ENCODE data around the gene MAST4. TPM values are rescaled to one million over a fixed set of nuclear protein-coding genes. Genes with fewer than 3 reads are reported as not detected.

The MAST4 gene
- total and polyA plus RNA-seq, 12 donors = 29.6 to 93.3 (median 76.6) TPM

GRCh38 chr5:66724349-66725139 is 128.4 kb downstream of the MAST4 start:
- Histone ChIP-seq H3K4me1 (peaks cover 0 to 14% (median 0%) of the 10 kb centered on the region in 9 donors), H3K4me3 (no peak overlapping the region), H3K27me3 (no peaks in the 10 kb centered on the region), H3K36me3 (no peaks in the 10 kb centered on the region), H3K27ac (no peak overlapping the region), H3K9me3 (no peaks in the 10 kb centered on the region)
- intact Hi-C loops (cut with DNase I) = loop anchor here in 1 of 10 donors (10.0 kb wide), 1 partner anchor 120 kb away; no protein-coding TSS in a partner anchor
- TF ChIP-seq CTCF (IDR thresholded peaks at IDR 0.05) = peak in 1 of 9 donors; percentile 20
- DNase-seq (no peak), ATAC-seq (no peak)
- WGBS, 2 donors = 95 to 98% methylated on average over 2 of the region's 2 CpGs

DNA sequence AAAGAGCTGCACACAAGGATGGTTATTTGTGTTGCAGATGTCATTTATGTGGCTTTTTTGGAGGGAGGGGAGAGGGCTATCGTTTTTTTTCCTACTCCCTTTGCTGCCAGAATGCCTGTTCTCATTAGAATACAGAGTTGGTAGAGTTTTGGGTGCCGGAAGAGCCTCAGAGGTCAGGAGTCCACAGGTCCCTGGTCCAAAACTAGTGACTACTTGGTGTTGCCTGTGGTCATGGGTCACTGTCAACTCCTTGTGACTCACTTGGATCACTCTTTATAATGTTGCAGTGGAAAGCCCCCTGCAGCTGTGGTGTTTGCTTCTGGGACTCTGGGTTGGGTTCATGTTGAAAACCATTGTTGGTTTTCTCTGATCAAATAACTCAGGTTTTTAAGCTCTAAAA is 131.4 kb downstream of the MAST4 start:
- no peaks in the 10 kb centered on the region for H3K27me3 ChIP-seq
- DNase-seq = no peak
- peaks cover 0 to 10% (median 0%) of the 10 kb centered on the region in 9 donors for H3K4me1 ChIP-seq
- intact Hi-C loops (cut with DNase I) = loop anchor here in 1 of 10 donors (10.0 kb wide), 1 partner anchor 123 kb away; no protein-coding TSS in a partner anchor
- no peaks in the 10 kb centered on the region for H3K9me3 ChIP-seq
- no peak overlapping the region for H3K4me3 ChIP-seq
- H3K36me3 ChIP-seq = no peaks in the 10 kb centered on the region
- ATAC-seq = no peak
- no peak for TF ChIP-seq CTCF (IDR thresholded peaks at IDR 0.05)
- WGBS, 2 donors = 81 to 89% methylated on average over 2 of the region's 2 CpGs
- no peak overlapping the region for H3K27ac ChIP-seq

DNA sequence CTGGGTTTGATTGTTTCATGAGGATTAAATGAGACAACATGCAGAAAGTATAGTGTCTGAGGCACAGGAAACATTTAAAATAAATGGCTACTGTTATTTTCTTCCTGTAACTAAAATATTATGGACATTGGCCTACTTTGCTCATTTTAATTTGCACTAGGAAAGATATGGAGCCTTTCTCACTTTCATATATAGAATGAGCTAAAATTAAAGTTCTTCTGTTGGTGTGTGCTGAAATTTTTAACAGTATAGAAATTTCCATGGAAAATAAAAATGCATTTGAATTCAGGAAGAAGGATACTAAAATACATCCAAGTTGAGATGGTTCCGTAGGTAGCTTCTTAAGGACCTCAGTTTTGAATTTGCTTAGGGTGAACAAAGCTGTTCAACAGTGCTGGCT is 131.9 kb downstream of the MAST4 start:
- H3K27ac ChIP-seq = no peak overlapping the region
- ATAC-seq = no peak
- no peaks in the 10 kb centered on the region for H3K9me3 ChIP-seq
- no peak for DNase-seq
- peaks cover 0 to 6% (median 0%) of the 10 kb centered on the region in 9 donors for H3K4me1 ChIP-seq
- 94 to 100% methylated on average over 1 of the region's 1 CpG for WGBS, 2 donors
- no peak overlapping the region for H3K4me3 ChIP-seq
- no peaks in the 10 kb centered on the region for H3K36me3 ChIP-seq
- H3K27me3 ChIP-seq = no peaks in the 10 kb centered on the region
- intact Hi-C loops (cut with DNase I) = loop anchor here in 1 of 10 donors (10.0 kb wide), 1 partner anchor 123 kb away; no protein-coding TSS in a partner anchor
- no peak for TF ChIP-seq CTCF (IDR thresholded peaks at IDR 0.05)

GRCh38 chr5:66737096-66737495 is 140.9 kb downstream of the MAST4 start:
- Histone ChIP-seq H3K27ac (no peak overlapping the region), H3K4me1 (peaks cover 0 to 41% (median 18%) of the 10 kb centered on the region in 9 donors), H3K4me3 (no peak overlapping the region), H3K36me3 (no peaks in the 10 kb centered on the region), H3K9me3 (no peaks in the 10 kb centered on the region), H3K27me3 (no peaks in the 10 kb centered on the region)
- intact Hi-C loops (cut with DNase I) = loop anchor here in 1 of 10 donors (5.0 kb wide), 1 partner anchor 140 kb away; the partner anchor contains the start of gene MAST4
- no peak for TF ChIP-seq CTCF (IDR thresholded peaks at IDR 0.05)
- DNase-seq (no peak), ATAC-seq (no peak)
